WTC11 (cell line): Measurements from ENCODE around the gene CLEC4E. TPM values are rescaled to one million over a fixed set of nuclear protein-coding genes. Genes with fewer than 3 reads are reported as not detected.

Source experiments
- ATAC-seq: fragments of 200-7000 bp; cut with Tn5 transposase; 2 replicates; pipeline ENCODE4 v1.10.0; 2021; ENCODE audit warnings: mild to moderate bottlenecking, moderate library complexity
- CTCF ChIA-PET: fragments of 300-600 bp; sonication (Branson Sonifier 250); formaldehyde crosslinking; loops from one replicate; lab custom pipeline; 2021; ENCODE audit warnings: antibody characterized with exemption; lab: Charles Lee
- POLR2A ChIA-PET: fragments of 350-600 bp; sonication (Branson Sonifier 250); formaldehyde crosslinking; loops from one replicate; lab custom pipeline; 2021; ENCODE audit warnings: antibody characterized with exemption; lab: Charles Lee
- DNase-seq: peaks from one replicate; pipeline ENCODE4 v3.0.0; 2021; ENCODE audit warnings: low spot score
- H3K27ac Mint-ChIP-seq: 2 replicates; pipeline ENCODE4 v1.8.0; 2021; ENCODE audit warnings: mixed read lengths
- H3K27me3 Mint-ChIP-seq: 2 replicates; pipeline ENCODE4 v1.8.0; 2021; ENCODE audit warnings: low read depth, mild to moderate bottlenecking, moderate library complexity, mixed read lengths
- H3K36me3 Mint-ChIP-seq: 2 replicates; pipeline ENCODE4 v1.8.0; 2021; ENCODE audit warnings: mixed read lengths
- H3K4me1 Mint-ChIP-seq: 2 replicates; pipeline ENCODE4 v1.8.0; 2022; ENCODE audit warnings: mixed read lengths
- H3K4me3 Mint-ChIP-seq: 2 replicates; pipeline ENCODE4 v1.8.0; 2021; ENCODE audit warnings: mild to moderate bottlenecking, moderate library complexity, mixed read lengths
- H3K9me3 Mint-ChIP-seq: 2 replicates; pipeline ENCODE4 v1.8.0; 2021; ENCODE audit warnings: mixed read lengths
- CREB1 ChIP-seq: sonication (generic); formaldehyde crosslinking; IDR thresholded peaks from 2 replicates; pipeline ENCODE4 v1.8.0; 2023; ENCODE audit warnings: mild to moderate bottlenecking, missing genetic modification reagents
- ELF4 ChIP-seq: sonication (generic); formaldehyde crosslinking; IDR thresholded peaks from 2 replicates; pipeline ENCODE4 v1.8.1; 2022; ENCODE audit warnings: low read depth, mild to moderate bottlenecking, moderate library complexity, missing genetic modification reagents
- EMX1 ChIP-seq: fragments of 250-450 bp; sonication (Bioruptor Pico); IDR thresholded peaks from 2 replicates; pipeline ENCODE4 v1.8.0; 2021; ENCODE audit warnings: mild to moderate bottlenecking
- GTF2I ChIP-seq: fragments of 250-450 bp; sonication (Bioruptor Pico); conservative IDR thresholded peaks from 2 replicates; pipeline ENCODE4 v1.4.0; 2021; ENCODE audit warnings: mild to moderate bottlenecking
- IRF2 ChIP-seq: sonication (generic); formaldehyde crosslinking; IDR thresholded peaks from 2 replicates; pipeline ENCODE4 v1.8.0; 2022; ENCODE audit warnings: low read depth, missing genetic modification reagents, borderline replicate concordance
- NR1H2 ChIP-seq: sonication (generic); formaldehyde crosslinking; IDR thresholded peaks from 2 replicates; pipeline ENCODE4 v1.9.0; 2021; ENCODE audit warnings: mild to moderate bottlenecking, moderate library complexity, missing genetic modification reagents
- NR2C2 ChIP-seq: sonication (generic); formaldehyde crosslinking; IDR thresholded peaks from 2 replicates; pipeline ENCODE4 v1.8.0; 2022; ENCODE audit warnings: mild to moderate bottlenecking, missing genetic modification reagents
- NR3C1 ChIP-seq: sonication (generic); formaldehyde crosslinking; conservative IDR thresholded peaks from 2 replicates; pipeline ENCODE4 v1.8.1; 2023; ENCODE audit warnings: low read depth, mild to moderate bottlenecking, missing genetic modification reagents
- PRDM15 ChIP-seq: sonication (generic); formaldehyde crosslinking; IDR thresholded peaks from 2 replicates; pipeline ENCODE4 v1.8.0; 2022; ENCODE audit warnings: missing genetic modification reagents
- RELA ChIP-seq: sonication (generic); formaldehyde crosslinking; IDR thresholded peaks from 2 replicates; pipeline ENCODE4 v1.8.1; 2022; ENCODE audit warnings: missing genetic modification reagents, mild to moderate bottlenecking, borderline replicate concordance
- RORB ChIP-seq: fragments of 250-450 bp; sonication (Bioruptor Pico); IDR thresholded peaks from 2 replicates; pipeline ENCODE4 v1.9.0; 2021; ENCODE audit warnings: mild to moderate bottlenecking
- SMAD3 ChIP-seq: sonication (generic); formaldehyde crosslinking; IDR thresholded peaks from 2 replicates; pipeline ENCODE4 v1.8.0; 2022; ENCODE audit warnings: missing genetic modification reagents, mild to moderate bottlenecking, borderline replicate concordance
- TCF7 ChIP-seq: sonication (generic); formaldehyde crosslinking; IDR thresholded peaks from 2 replicates; pipeline ENCODE4 v1.8.0; 2022; ENCODE audit warnings: mild to moderate bottlenecking, low read depth, missing genetic modification reagents, moderate library complexity
- TEAD4 ChIP-seq: sonication (generic); formaldehyde crosslinking; IDR thresholded peaks from 2 replicates; pipeline ENCODE4 v1.8.0; 2022; ENCODE audit warnings: mild to moderate bottlenecking, missing genetic modification reagents
- ZNF317 ChIP-seq: sonication (generic); formaldehyde crosslinking; IDR thresholded peaks from 2 replicates; pipeline ENCODE4 v1.8.1; 2023; ENCODE audit warnings: low read depth, mild to moderate bottlenecking, moderate library complexity, missing genetic modification reagents, borderline replicate concordance
- ZSCAN18 ChIP-seq: fragments of 250-450 bp; sonication (Bioruptor Pico); IDR thresholded peaks from 2 replicates; pipeline ENCODE4 v2.1.2; 2022; ENCODE audit warnings: mild to moderate bottlenecking, moderate library complexity
- total RNA-seq: library from RNA; stranded (reverse); gene quantifications from 3 replicates; pipeline ENCODE4 v1.2.3, GENCODE V29; 2021
- TF ChIP-seq, protein P1 (sequence below): sonication (generic); formaldehyde crosslinking; IDR thresholded peaks from 2 replicates; pipeline ENCODE4 v1.8.1; 2023; ENCODE audit warnings: mild to moderate bottlenecking, moderate library complexity, missing genetic modification reagents

CLEC4E gene
- total RNA-seq, 1 experiment from 2014 or later: not detected

DNA sequence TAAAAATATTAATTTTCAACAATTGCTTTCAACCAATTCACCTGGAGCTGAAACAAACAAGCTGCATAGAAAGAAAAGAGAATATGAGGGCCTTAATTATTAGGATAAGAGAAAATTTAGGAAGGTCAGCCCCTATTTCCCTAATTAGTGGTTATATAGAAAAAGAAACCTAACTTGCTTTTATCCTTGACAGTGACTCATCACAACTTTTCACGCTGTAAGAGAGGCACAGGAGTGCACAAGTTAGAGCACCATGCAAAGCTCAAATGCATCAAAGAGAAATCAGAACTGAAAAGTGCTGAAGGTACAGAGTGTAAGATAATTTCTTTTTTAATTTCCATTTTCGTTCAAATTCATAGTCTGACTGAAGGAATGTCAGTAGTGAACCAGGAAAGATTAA lies 22.7 kb downstream of the CLEC4E start:
- H3K27ac Mint-ChIP-seq: no peak overlapping the region
- no peaks in the 10 kb centered on the region for H3K27me3 Mint-ChIP-seq
- H3K4me1 Mint-ChIP-seq: no peaks in the 10 kb centered on the region
- no peak for DNase-seq
- H3K36me3 Mint-ChIP-seq: no peaks in the 10 kb centered on the region
- TF ChIP-seq RORB (no peak), TCF7 (CRISPR knock-in tag) (no peak), RELA (no peak)
- TF ChIP-seq, all 79 proteins: peak for 0
- POLR2A ChIA-PET: no interaction called here
- peaks cover 5% of the 10 kb centered on the region for H3K9me3 Mint-ChIP-seq
- no peak overlapping the region for H3K4me3 Mint-ChIP-seq
- ATAC-seq: no peak
- CTCF ChIA-PET: interaction anchor here (1.7 kb wide), 1 partner anchor 26 kb away, joined by 5 read pairs; no protein-coding TSS in a partner anchor

DNA sequence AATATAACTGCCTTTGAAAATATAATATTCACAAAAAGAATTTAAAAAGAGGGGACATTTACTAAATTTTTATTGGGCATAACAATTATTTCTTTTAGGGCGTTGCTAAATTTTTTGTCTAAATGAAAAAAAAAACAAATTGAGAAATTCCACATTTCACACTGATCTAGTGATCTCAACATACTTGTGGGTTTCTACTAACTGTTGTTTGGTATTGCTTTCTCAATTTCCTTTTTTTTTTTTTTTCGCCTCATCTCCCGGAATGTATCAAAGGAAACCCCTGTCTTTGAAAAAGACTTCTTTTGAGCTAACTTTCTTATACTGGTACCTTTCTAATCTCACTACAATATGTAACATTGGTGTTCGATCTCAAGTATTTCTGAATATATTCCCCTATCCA lies 27.4 kb downstream of the CLEC4E start, which contains the start of gene CLEC4D:
CLEC4D (plus strand) TSS at position 248 of the 400 bp plus-strand sequence. CDS start 230 bp downstream, outside the sequence.
- TF ChIP-seq NR1H2 (no peak), GTF2I (CRISPR knock-in tag) (no peak), ELF4 (no peak), TEAD4 (CRISPR knock-in tag) (no peak), NR2C2 (CRISPR knock-in tag) (no peak), NR3C1 (no peak), ZSCAN18 (CRISPR knock-in tag) (no peak), SMAD3 (no peak), PRDM15 (CRISPR knock-in tag) (no peak), CREB1 (no peak), ZNF317 (no peak), IRF2 (CRISPR knock-in tag) (no peak), EMX1 (CRISPR knock-in tag) (no peak)
- TF ChIP-seq, protein P1, sequence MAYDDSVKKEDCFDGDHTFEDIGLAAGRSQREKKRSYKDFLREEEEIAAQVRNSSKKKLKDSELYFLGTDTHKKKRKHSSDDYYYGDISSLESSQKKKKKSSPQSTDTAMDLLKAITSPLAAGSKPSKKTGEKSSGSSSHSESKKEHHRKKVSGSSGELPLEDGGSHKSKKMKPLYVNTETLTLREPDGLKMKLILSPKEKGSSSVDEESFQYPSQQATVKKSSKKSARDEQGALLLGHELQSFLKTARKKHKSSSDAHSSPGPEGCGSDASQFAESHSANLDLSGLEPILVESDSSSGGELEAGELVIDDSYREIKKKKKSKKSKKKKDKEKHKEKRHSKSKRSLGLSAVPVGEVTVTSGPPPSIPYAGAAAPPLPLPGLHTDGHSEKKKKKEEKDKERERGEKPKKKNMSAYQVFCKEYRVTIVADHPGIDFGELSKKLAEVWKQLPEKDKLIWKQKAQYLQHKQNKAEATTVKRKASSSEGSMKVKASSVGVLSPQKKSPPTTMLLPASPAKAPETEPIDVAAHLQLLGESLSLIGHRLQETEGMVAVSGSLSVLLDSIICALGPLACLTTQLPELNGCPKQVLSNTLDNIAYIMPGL: no peak
- H3K27me3 Mint-ChIP-seq: no peaks in the 10 kb centered on the region
- DNase-seq: no peak
- no peaks in the 10 kb centered on the region for H3K36me3 Mint-ChIP-seq
- ATAC-seq: no peak
- no peaks in the 10 kb centered on the region for H3K9me3 Mint-ChIP-seq
- CTCF ChIA-PET: interaction anchor here (1.4 kb wide), 1 partner anchor 31 kb away, joined by 4 read pairs; no protein-coding TSS in a partner anchor
- no peak within 1 kb of the TSS for H3K27ac Mint-ChIP-seq
- POLR2A ChIA-PET: no interaction called here
- no peak within 1 kb of the TSS for H3K4me3 Mint-ChIP-seq
- peaks cover 17% of the 10 kb centered on the region for H3K4me1 Mint-ChIP-seq
